ENCODE data around the gene CYYR1.

The CYYR1 gene

DNA sequence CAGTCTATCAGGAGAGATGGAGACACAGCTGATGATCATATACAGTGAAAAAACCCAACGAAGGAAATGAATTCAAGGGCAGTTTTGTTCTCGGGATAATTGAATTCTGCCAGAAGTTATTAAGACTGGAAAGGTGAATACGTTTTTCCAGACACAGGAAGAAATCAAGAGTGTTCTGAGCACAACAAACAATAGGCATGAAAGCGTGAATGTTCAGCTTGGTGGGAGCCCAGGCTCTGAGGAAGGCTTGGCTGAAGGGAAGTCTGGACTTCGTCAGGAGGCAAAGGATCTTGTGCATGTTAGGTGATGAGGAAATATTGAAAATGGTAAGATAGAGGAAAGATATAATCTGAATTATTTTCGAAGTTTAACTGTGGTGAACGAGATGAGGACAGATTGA is 50.4 kb downstream of the CYYR1 start:
- H3K4me3 ChIP-seq (replicated peaks; ENCODE audit: low read depth, low read length) = no peak overlapping the region
- no peak for DNase-seq (ENCODE audit: extremely low read depth, low read depth)
- TF ChIP-seq, protein P1, sequence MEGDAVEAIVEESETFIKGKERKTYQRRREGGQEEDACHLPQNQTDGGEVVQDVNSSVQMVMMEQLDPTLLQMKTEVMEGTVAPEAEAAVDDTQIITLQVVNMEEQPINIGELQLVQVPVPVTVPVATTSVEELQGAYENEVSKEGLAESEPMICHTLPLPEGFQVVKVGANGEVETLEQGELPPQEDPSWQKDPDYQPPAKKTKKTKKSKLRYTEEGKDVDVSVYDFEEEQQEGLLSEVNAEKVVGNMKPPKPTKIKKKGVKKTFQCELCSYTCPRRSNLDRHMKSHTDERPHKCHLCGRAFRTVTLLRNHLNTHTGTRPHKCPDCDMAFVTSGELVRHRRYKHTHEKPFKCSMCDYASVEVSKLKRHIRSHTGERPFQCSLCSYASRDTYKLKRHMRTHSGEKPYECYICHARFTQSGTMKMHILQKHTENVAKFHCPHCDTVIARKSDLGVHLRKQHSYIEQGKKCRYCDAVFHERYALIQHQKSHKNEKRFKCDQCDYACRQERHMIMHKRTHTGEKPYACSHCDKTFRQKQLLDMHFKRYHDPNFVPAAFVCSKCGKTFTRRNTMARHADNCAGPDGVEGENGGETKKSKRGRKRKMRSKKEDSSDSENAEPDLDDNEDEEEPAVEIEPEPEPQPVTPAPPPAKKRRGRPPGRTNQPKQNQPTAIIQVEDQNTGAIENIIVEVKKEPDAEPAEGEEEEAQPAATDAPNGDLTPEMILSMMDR (IDR thresholded peaks at IDR 0.05; ENCODE audit: low read depth, low read length, missing control alignments) = no peak

DNA sequence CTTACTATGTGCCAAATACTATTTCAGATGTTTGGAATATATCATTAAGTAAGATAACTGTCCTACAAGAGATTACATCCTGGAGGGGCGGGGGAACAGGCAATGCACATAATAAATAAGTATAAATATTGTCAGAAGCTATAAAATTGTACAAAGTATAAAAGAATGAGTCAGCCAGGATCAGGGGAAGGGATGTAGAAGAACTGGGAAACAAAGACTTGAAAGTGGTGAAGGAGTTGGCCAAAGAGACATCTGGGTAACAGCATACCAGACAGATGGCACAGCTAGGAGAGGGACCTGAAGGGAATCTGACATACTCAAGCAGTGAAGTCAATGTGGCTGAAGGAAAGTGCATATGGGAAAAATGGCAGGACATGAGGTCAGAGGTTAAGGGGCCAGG is 53.9 kb downstream of the CYYR1 start:
- DNase-seq (ENCODE audit: extremely low read depth, low read depth) = no peak
- TF ChIP-seq, protein P1 (IDR thresholded peaks at IDR 0.05; ENCODE audit: low read depth, low read length, missing control alignments) = no peak
- H3K4me3 ChIP-seq (replicated peaks; ENCODE audit: low read depth, low read length) = no peak overlapping the region

DNA sequence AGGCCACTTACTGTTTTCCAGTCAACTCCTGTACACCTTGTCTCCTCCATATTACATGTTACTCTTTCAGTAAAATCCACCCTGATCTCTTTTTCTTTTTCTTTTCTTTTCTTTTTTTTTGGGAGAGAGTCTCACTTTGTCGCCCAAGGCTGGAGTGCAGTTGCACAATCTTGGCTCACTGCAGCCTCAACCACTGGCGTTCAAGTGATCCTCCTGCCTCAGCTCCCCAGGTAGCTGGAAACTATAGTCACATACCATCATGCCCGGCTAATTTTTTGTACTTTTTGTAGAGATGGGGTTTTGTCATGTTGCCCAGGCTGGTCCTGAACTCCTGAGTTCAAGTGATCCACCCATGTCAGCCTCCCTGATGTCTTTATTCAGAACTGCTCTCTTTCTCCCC is 57.8 kb downstream of the CYYR1 start:
- DNase-seq (ENCODE audit: extremely low read depth, low read depth) = no peak
- TF ChIP-seq, protein P1 (IDR thresholded peaks at IDR 0.05; ENCODE audit: low read depth, low read length, missing control alignments) = no peak
- no peak overlapping the region for H3K4me3 ChIP-seq (replicated peaks; ENCODE audit: low read depth, low read length)

DNA sequence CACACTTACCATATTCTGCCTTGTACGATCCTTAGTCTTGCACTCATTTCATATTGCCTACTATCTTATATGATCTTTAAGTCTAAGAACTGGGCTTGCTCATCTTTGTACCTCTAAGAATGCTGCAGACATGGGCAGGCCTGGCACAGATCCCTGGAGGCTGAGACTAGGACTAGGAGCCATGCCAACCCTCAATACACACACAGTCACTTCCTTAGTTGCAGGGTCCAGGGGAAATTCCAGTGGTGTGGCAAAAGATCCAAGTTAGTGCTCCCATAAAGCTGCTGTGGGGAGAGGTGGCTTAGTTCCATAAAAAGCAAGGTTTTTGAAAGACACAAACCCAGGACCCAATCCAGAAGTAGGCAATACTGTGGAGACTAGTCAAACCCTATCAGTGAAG is 59.9 kb downstream of the CYYR1 start:
- no peak overlapping the region for H3K4me3 ChIP-seq (replicated peaks; ENCODE audit: low read depth, low read length)
- TF ChIP-seq, protein P1 (IDR thresholded peaks at IDR 0.05; ENCODE audit: low read depth, low read length, missing control alignments) = no peak
- DNase-seq (ENCODE audit: extremely low read depth, low read depth) = no peak

DNA sequence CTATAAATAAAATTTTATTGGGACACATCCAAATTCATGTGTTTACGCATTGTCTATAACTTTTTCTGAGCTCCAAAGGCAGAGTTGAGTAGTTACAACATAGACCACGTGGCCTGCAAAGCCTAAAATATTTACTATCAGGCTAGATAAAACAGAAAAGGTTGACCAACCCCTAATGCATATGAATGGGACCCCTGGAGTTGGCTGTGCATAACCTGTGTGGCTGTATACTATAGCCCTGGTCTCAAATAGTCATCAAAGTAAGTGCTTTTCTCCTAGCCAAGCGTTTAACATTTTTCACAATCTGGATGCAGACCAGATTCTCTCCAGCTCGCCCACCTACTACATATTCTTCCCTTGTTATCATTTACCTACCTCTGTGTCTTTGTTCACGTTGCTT is 60.4 kb downstream of the CYYR1 start:
- H3K4me3 ChIP-seq (replicated peaks; ENCODE audit: low read depth, low read length) = no peak overlapping the region
- no peak for DNase-seq (ENCODE audit: extremely low read depth, low read depth)
- TF ChIP-seq, protein P1 (IDR thresholded peaks at IDR 0.05; ENCODE audit: low read depth, low read length, missing control alignments) = no peak

DNA sequence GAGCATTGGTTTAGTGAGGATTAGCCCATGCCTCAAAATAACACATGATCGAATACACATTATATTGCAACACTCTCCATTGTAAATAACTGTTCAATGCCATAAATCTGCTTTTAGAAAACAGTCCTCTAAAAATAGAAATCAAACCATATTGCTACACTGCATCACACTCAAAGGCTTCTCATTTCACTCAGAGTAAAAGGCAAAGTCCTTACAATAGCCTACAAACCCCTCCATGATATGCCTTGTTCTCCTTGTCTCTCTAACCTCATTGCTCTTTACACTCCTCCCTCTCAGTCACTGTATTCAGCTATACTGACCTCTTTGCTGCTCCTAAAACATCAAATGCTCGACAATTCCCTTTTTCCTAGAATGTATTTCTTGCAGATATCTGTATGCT is 64.2 kb downstream of the CYYR1 start:
- no peak for DNase-seq (ENCODE audit: extremely low read depth, low read depth)
- no peak overlapping the region for H3K4me3 ChIP-seq (replicated peaks; ENCODE audit: low read depth, low read length)
- TF ChIP-seq, protein P1 (IDR thresholded peaks at IDR 0.05; ENCODE audit: low read depth, low read length, missing control alignments) = no peak

DNA sequence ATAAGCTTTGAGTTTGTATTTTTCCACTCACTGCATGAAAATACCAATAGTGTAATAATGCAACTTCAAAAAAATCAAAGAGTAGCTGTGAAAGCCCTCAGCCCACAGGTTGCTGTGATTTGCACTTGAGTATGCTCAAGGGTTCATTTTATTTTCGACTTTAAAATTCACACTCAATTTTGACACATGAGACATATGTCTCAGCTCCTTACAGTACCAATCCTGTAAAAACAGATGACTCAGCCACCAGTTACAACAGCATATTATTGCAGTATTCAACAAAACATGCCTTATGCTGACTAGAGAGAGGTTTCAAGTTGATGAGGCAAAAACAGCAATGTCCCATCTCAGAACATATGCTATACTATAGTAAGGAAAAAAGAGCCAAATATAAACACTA is 66.1 kb downstream of the CYYR1 start:
- TF ChIP-seq, protein P1 (IDR thresholded peaks at IDR 0.05; ENCODE audit: low read depth, low read length, missing control alignments) = no peak
- H3K4me3 ChIP-seq (replicated peaks; ENCODE audit: low read depth, low read length) = no peak overlapping the region
- DNase-seq (ENCODE audit: extremely low read depth, low read depth) = no peak
